G401 (cell line): Measurements from ENCODE around the gene ITIH5. TPM values are rescaled to one million over a fixed set of nuclear protein-coding genes. Genes with fewer than 3 reads are reported as not detected.

Experiments
- DNase-seq: peaks from one replicate; pipeline ENCODE4 v3.0.0-alpha.2; 2015; ENCODE audit warnings: low spot score
- in situ Hi-C: cut with HindIII; loops from 2 replicates; pipeline ENCODE4 v1.10.0; 2016; ENCODE audit warnings: low sequenced_read_pairs, mixed read lengths
- total RNA-seq: library from RNA; depleted of rRNA; stranded (reverse); fragments of >200 nt; shearing (Covaris generic); gene quantifications from 2 replicates; pipeline ENCODE4 v1.2.3, GENCODE V29; 2014

Gene ITIH5
- total RNA-seq, 1 experiment from 2014 or later = 3.0 TPM

GRCh38 chr10:7596356-7596755, 70.4 kb downstream of the ITIH5 start:
- no peak for DNase-seq
- in situ Hi-C loops = no loop called here

GRCh38 chr10:7593905-7594304, 72.9 kb downstream of the ITIH5 start:
- in situ Hi-C loops = no loop called here
- no peak for DNase-seq

GRCh38 chr10:7593063-7593462, 73.7 kb downstream of the ITIH5 start:
- no peak for DNase-seq
- in situ Hi-C loops = no loop called here

- in situ Hi-C loops = no loop called here
- DNase-seq = no peak
Observed at GRCh38 chr10:7592627-7593026, 74.1 kb downstream of the ITIH5 start.

GRCh38 chr10:7590271-7590670, 76.5 kb downstream of the ITIH5 start:
- in situ Hi-C loops = no loop called here
- DNase-seq = no peak

- in situ Hi-C loops = no loop called here
- DNase-seq = no peak
Observed at GRCh38 chr10:7589748-7590147, 77.0 kb downstream of the ITIH5 start.

- DNase-seq = no peak
- in situ Hi-C loops = no loop called here
Observed at GRCh38 chr10:7587865-7588188, 78.9 kb downstream of the ITIH5 start.

- DNase-seq = no peak
- in situ Hi-C loops = no loop called here
Observed at GRCh38 chr10:7587168-7587864, 79.5 kb downstream of the ITIH5 start.

- DNase-seq = no peak
- in situ Hi-C loops = no loop called here
Observed at GRCh38 chr10:7585228-7585627, 81.5 kb downstream of the ITIH5 start.

GRCh38 chr10:7583626-7584025, 83.1 kb downstream of the ITIH5 start:
- DNase-seq = peak; percentile 92
- in situ Hi-C loops = no loop called here

- in situ Hi-C loops = no loop called here
- no peak for DNase-seq
Observed at GRCh38 chr10:7580520-7580919, 86.2 kb downstream of the ITIH5 start.

- in situ Hi-C loops = no loop called here
Observed at GRCh38 chr10:7579681-7580080, 87.1 kb downstream of the ITIH5 start.

GRCh38 chr10:7577579-7577978, 89.2 kb downstream of the ITIH5 start:
- in situ Hi-C loops = no loop called here
- no peak for DNase-seq

More at GRCh38 chr10:7579681-7580080, 87.1 kb downstream of the ITIH5 start:
- DNase-seq = no peak

- in situ Hi-C loops = no loop called here
- no peak for DNase-seq
Observed at GRCh38 chr10:7577176-7577575, 89.6 kb downstream of the ITIH5 start.

- in situ Hi-C loops = no loop called here
- DNase-seq = no peak
Observed at GRCh38 chr10:7576340-7576739, 90.4 kb downstream of the ITIH5 start.

GRCh38 chr10:7572391-7572790, 94.4 kb downstream of the ITIH5 start:
- DNase-seq = no peak
- in situ Hi-C loops = no loop called here

GRCh38 chr10:7571981-7572380, 94.8 kb downstream of the ITIH5 start:
- in situ Hi-C loops = no loop called here
- DNase-seq = no peak

- in situ Hi-C loops = no loop called here
Observed at GRCh38 chr10:7567911-7568620, 98.7 kb downstream of the ITIH5 start.

GRCh38 chr10:7566891-7567290, 99.9 kb downstream of the ITIH5 start:
- in situ Hi-C loops = no loop called here
- no peak for DNase-seq

More at GRCh38 chr10:7567911-7568620, 98.7 kb downstream of the ITIH5 start:
- peak; percentile 86 for DNase-seq

GRCh38 chr10:7565871-7566270, 100.9 kb downstream of the ITIH5 start:
- peak; percentile 74 for DNase-seq
- in situ Hi-C loops = no loop called here

GRCh38 chr10:7563770-7564169, 103.0 kb downstream of the ITIH5 start:
- in situ Hi-C loops = no loop called here
- DNase-seq = peak; percentile 69
